ENCODE results near the gene PTGDR2.
A peak's percentile ranks its signal among the peaks of the same experiment; 100 is the strongest.

Gene PTGDR2

DNA sequence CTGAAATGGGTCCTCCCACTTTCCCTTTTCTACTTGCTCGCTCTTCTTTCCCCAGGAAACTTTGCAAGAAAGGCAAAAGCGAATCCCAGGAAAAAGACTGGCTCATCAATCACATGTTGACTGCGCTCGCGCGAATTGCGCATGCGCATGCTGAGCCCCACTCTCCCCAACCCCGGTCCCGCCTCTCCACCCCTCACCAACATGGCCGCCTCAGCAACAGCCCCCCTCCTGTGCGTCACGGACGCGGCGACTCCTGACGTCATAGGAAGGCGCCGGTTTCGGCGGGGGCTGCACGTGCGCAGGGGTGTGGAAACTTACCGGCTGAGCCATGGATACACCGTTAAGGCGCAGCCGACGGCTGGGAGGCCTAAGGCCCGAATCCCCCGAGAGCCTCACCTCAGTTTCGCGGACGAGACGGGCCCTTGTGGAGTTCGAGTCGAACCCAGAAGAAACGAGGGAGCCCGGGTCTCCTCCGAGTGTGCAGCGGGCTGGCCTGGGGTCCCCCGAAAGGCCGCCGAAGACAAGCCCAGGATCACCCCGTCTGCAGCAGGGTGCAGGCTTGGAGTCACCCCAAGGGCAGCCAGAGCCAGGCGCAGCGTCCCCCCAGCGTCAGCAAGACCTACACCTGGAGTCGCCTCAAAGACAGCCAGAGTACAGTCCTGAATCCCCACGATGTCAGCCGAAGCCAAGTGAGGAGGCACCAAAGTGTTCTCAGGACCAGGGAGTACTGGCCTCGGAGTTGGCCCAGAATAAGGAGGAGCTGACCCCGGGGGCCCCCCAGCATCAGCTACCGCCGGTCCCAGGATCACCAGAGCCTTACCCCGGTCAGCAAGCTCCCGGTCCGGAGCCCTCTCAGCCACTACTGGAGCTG lies 13.7 kb downstream of the PTGDR2 start, which contains the start of gene CCDC86:
Gene CCDC86 (plus strand): TSS at position 317 of the 871 bp plus-strand sequence. CDS start 12 bp downstream, at position 329.
- peak; percentile 97 for DNase-seq (ENCODE audit: low read depth)
- peak; percentile 39 for TF ChIP-seq POLR2A (IDR thresholded peaks at IDR 0.05; ENCODE audit: extremely low read depth, insufficient read length)
- no peak for TF ChIP-seq CTCF (IDR thresholded peaks at IDR 0.05; ENCODE audit: low read depth, low read length)
- TF ChIP-seq, protein P1, sequence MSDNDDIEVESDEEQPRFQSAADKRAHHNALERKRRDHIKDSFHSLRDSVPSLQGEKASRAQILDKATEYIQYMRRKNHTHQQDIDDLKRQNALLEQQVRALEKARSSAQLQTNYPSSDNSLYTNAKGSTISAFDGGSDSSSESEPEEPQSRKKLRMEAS (IDR thresholded peaks at IDR 0.05; ENCODE audit: low read depth, low read length) = peak; percentile 99
- peak; percentile 100 for TF ChIP-seq MYC (IDR thresholded peaks at IDR 0.05; ENCODE audit: low read depth, low read length)
- peak within 1 kb of the TSS; percentile 95 for H3K4me3 ChIP-seq (ENCODE audit: low read depth, low read length)

- DNase-seq (ENCODE audit: low read depth) = no peak
- no peak overlapping the region for H3K4me3 ChIP-seq (ENCODE audit: low read depth, low read length)
- TF ChIP-seq POLR2A (IDR thresholded peaks at IDR 0.05; ENCODE audit: extremely low read depth, insufficient read length) (no peak), MYC (IDR thresholded peaks at IDR 0.05; ENCODE audit: low read depth, low read length) (no peak), CTCF (IDR thresholded peaks at IDR 0.05; ENCODE audit: low read depth, low read length) (no peak)
- TF ChIP-seq, protein P1 (IDR thresholded peaks at IDR 0.05; ENCODE audit: low read depth, low read length) = no peak
Measured at GRCh38 chr11:60840470-60841430, 15.0 kb downstream of the PTGDR2 start.

- TF ChIP-seq CTCF (IDR thresholded peaks at IDR 0.05; ENCODE audit: low read depth, low read length) = no peak
- no peak for TF ChIP-seq POLR2A (IDR thresholded peaks at IDR 0.05; ENCODE audit: extremely low read depth, insufficient read length)
- TF ChIP-seq, protein P1 (IDR thresholded peaks at IDR 0.05; ENCODE audit: low read depth, low read length) = no peak
- TF ChIP-seq MYC (IDR thresholded peaks at IDR 0.05; ENCODE audit: low read depth, low read length) = no peak
- DNase-seq (ENCODE audit: low read depth) = no peak
- H3K4me3 ChIP-seq (ENCODE audit: low read depth, low read length) = no peak overlapping the region
Measured at GRCh38 chr11:60838132-60838531, 17.6 kb downstream of the PTGDR2 start.

DNA sequence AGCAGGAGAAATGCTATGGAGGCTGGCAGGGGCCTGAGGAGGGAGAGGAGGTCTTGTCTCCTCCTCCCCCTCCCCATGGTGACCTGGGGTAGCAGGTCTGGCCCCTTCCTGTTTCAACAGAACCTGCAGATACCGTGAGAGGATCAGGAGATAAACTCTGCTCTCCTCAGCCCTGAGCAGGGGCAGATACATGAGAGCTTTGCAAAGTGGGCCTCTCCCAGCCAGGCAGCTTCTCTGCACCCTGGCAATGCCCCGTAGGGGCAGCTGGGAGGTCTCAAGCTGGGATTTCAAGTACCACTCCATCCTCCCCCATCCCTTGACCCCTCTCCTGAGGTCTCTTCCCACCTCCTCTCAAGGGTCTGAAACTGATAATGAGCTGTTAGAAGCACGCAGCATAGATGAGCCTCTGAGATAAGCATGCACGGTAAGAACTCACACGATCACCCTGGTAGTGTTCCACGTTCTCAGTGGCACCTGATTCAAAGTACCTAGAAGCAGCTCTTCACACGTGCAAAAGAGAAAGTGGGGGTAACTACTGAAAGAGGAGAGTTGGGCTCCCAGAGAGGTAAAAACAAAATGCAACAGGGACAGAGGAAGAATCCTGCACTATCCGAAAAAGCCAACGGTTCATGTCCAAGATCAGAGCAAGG lies 18.8 kb downstream of the PTGDR2 start:
- no peak for DNase-seq (ENCODE audit: low read depth)
- H3K4me3 ChIP-seq (ENCODE audit: low read depth, low read length) = no peak overlapping the region
- TF ChIP-seq, protein P1 (IDR thresholded peaks at IDR 0.05; ENCODE audit: low read depth, low read length) = no peak
- TF ChIP-seq POLR2A (IDR thresholded peaks at IDR 0.05; ENCODE audit: extremely low read depth, insufficient read length) = no peak
- no peak for TF ChIP-seq MYC (IDR thresholded peaks at IDR 0.05; ENCODE audit: low read depth, low read length)
- no peak for TF ChIP-seq CTCF (IDR thresholded peaks at IDR 0.05; ENCODE audit: low read depth, low read length)

DNA sequence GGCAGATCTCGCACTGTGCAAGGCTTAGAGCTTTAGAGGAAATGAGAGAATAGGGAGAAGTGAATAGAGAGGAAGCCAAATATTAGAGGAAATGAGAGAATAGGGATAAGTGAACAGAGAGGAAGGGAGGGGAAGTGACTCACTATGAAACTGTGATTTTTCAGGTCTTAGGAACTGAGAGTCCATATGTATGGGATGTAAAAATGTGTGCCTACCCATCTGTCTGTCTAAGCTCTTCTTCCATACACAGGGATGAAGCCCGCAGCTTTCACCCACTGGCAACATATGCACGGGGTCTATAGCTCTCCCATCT lies 20.3 kb downstream of the PTGDR2 start:
- no peak for DNase-seq (ENCODE audit: low read depth)
- TF ChIP-seq, protein P1 (IDR thresholded peaks at IDR 0.05; ENCODE audit: low read depth, low read length) = no peak
- TF ChIP-seq POLR2A (IDR thresholded peaks at IDR 0.05; ENCODE audit: extremely low read depth, insufficient read length) (no peak), MYC (IDR thresholded peaks at IDR 0.05; ENCODE audit: low read depth, low read length) (no peak), CTCF (IDR thresholded peaks at IDR 0.05; ENCODE audit: low read depth, low read length) (no peak)
- no peak overlapping the region for H3K4me3 ChIP-seq (ENCODE audit: low read depth, low read length)

All from NB4 (cell line).